Subcutaneous adipose tissue (tissue), 4 donors: ENCODE measurements around the gene TECTB. TPM values are rescaled to one million over a fixed set of nuclear protein-coding genes. Genes with fewer than 3 reads are reported as not detected.

Source experiments
- CTCF ChIP-seq: fragments of 450-650 bp; IDR thresholded peaks from one replicate; pipeline ENCODE4 v1.5.1; 2016; ENCODE audit warnings: low read depth, mild to moderate bottlenecking, control low read depth, antibody characterized with exemption, moderate library complexity
- total RNA-seq, 4 donors: library from RNA; depleted of rRNA; stranded (reverse); fragments of >200 nt; gene quantifications; one replicate each; pipeline ENCODE4 v1.1.0, GENCODE V29; 2016

TECTB gene
- not detected for total RNA-seq

- TF ChIP-seq CTCF: no peak
Observed at GRCh38 chr10:112283100-112283499, at the start of gene TECTB. TECTB (plus strand) TSS chr10:112283400; CDS start chr10:112283735, 335 bp downstream.

- no peak for TF ChIP-seq CTCF
Observed at GRCh38 chr10:112235141-112235540, 48.1 kb upstream of the TECTB start.

- TF ChIP-seq CTCF: no peak
Observed at GRCh38 chr10:112235920-112236319, 47.3 kb upstream of the TECTB start.

- no peak for TF ChIP-seq CTCF
Observed at GRCh38 chr10:112236486-112236885, 46.7 kb upstream of the TECTB start.

GRCh38 chr10:112239347-112239746 is 43.9 kb upstream of the TECTB start:
- TF ChIP-seq CTCF: no peak

- TF ChIP-seq CTCF: no peak
Observed at GRCh38 chr10:112240441-112240840, 42.8 kb upstream of the TECTB start.

- no peak for TF ChIP-seq CTCF
Observed at GRCh38 chr10:112241651-112242341, 41.4 kb upstream of the TECTB start.
